Astrocyte (in vitro differentiated cells and primary cell): ENCODE data around the gene PLCD3. TPM values are rescaled to one million over a fixed set of nuclear protein-coding genes. Genes with fewer than 3 reads are reported as not detected.

ENCODE experiments used
- DNase-seq: peaks from one replicate; pipeline ENCODE4 v3.0.0-alpha.2; 2010; ENCODE audit warnings: low read depth
- FAIRE-seq: peaks from 2 replicates; lab custom pipeline; 2011; peaks lifted over from hg19 to GRCh38; lab: Jason Lieb, UNC
- H2AFZ ChIP-seq: 2 replicates; pipeline ENCODE4 v1.6.0; 2012; ENCODE audit warnings: low read depth, low read length, inconsistent platforms
- H3K27ac ChIP-seq: 2 replicates; pipeline ENCODE4 v1.5.1; 2011; ENCODE audit warnings: low read depth, low read length, inconsistent platforms
- H3K27me3 ChIP-seq: 2 replicates; pipeline ENCODE4 v1.6.0; 2011; ENCODE audit warnings: low read length, inconsistent platforms; ENCODE audit not compliant: insufficient read depth
- H3K36me3 ChIP-seq: 2 replicates; pipeline ENCODE4 v1.5.1; 2011; ENCODE audit warnings: low read length, inconsistent platforms; ENCODE audit not compliant: insufficient read depth
- H3K4me1 ChIP-seq: 2 replicates; pipeline ENCODE4 v1.5.1; 2011; ENCODE audit warnings: low read length, inconsistent platforms; ENCODE audit not compliant: insufficient read depth
- H3K4me2 ChIP-seq: 2 replicates; pipeline ENCODE4 v1.6.0; 2012; ENCODE audit warnings: low read length, inconsistent platforms
- H3K4me3 ChIP-seq: 2 replicates; pipeline ENCODE4 v1.5.1; 2011; ENCODE audit warnings: low read depth, mild to moderate bottlenecking, low read length, inconsistent platforms; ENCODE audit not compliant: insufficient read depth
- H3K79me2 ChIP-seq: 2 replicates; pipeline ENCODE4 v1.6.0; 2012; ENCODE audit warnings: mild to moderate bottlenecking, low read length, inconsistent platforms; ENCODE audit not compliant: insufficient read depth
- H3K9ac ChIP-seq: 2 replicates; pipeline ENCODE4 v1.6.0; 2012; ENCODE audit warnings: mild to moderate bottlenecking, low read length, inconsistent platforms
- H3K9me3 ChIP-seq: 2 replicates; pipeline ENCODE4 v1.5.1; 2012; ENCODE audit warnings: low read depth, mild to moderate bottlenecking, low read length, inconsistent platforms; ENCODE audit not compliant: insufficient read depth
- H4K20me1 ChIP-seq: 2 replicates; pipeline ENCODE4 v1.6.0; 2012; ENCODE audit warnings: low read length, inconsistent platforms; ENCODE audit not compliant: insufficient read depth
- H3K27ac Mint-ChIP-seq: one replicate; pipeline ENCODE4 v1.8.0; 2021; ENCODE audit warnings: mild to moderate bottlenecking, mixed read lengths; ENCODE audit not compliant: unreplicated experiment
- H3K27me3 Mint-ChIP-seq: one replicate; pipeline ENCODE4 v1.8.0; 2021; ENCODE audit warnings: low read depth, mixed read lengths; ENCODE audit not compliant: unreplicated experiment
- H3K36me3 Mint-ChIP-seq: one replicate; pipeline ENCODE4 v1.8.0; 2021; ENCODE audit warnings: low read depth, mixed read lengths; ENCODE audit not compliant: unreplicated experiment
- H3K4me1 Mint-ChIP-seq: one replicate; pipeline ENCODE4 v1.8.0; 2021; ENCODE audit warnings: low read depth, mixed read lengths; ENCODE audit not compliant: unreplicated experiment
- H3K4me3 Mint-ChIP-seq: one replicate; pipeline ENCODE4 v1.8.0; 2021; ENCODE audit warnings: mild to moderate bottlenecking, moderate library complexity, mixed read lengths; ENCODE audit not compliant: unreplicated experiment
- H3K9me3 Mint-ChIP-seq: one replicate; pipeline ENCODE4 v1.8.0; 2021; ENCODE audit warnings: mild to moderate bottlenecking, mixed read lengths; ENCODE audit not compliant: unreplicated experiment
- CTCF ChIP-seq: IDR thresholded peaks from 2 replicates; pipeline ENCODE4 v1.5.1; 2011; ENCODE audit warnings: low read depth, mild to moderate bottlenecking, inconsistent platforms, low read length, moderate library complexity; ENCODE audit not compliant: insufficient read depth
- EZH2 ChIP-seq: IDR thresholded peaks from 2 replicates; pipeline ENCODE4 v1.6.1; 2012; ENCODE audit warnings: mild to moderate bottlenecking, low read length, inconsistent platforms; ENCODE audit not compliant: insufficient read depth
- total RNA-seq: library from RNA; stranded (reverse); gene quantifications from 2 replicates; pipeline ENCODE4 v1.2.1, GENCODE V29; 2021

Gene PLCD3
- total RNA-seq, 1 donor from 2014 or later, result 92.0 TPM

- Histone ChIP-seq H2AFZ (no peak overlapping the region), H3K27ac (no peak overlapping the region)
- H3K4me1 Mint-ChIP-seq, result peaks cover 8% of the 10 kb centered on the region
Observed at GRCh38 chr17:45107293-45108010, 24.9 kb downstream of the PLCD3 start.

GRCh38 chr17:45106582-45106981, 25.7 kb downstream of the PLCD3 start:
- H3K9me3 Mint-ChIP-seq, result no peaks in the 10 kb centered on the region
- no peaks in the 10 kb centered on the region for H3K4me1 ChIP-seq
- H3K27me3 Mint-ChIP-seq, result no peaks in the 10 kb centered on the region
- H3K4me3 Mint-ChIP-seq, result no peak overlapping the region
- H3K27ac Mint-ChIP-seq, result no peak overlapping the region
- H3K36me3 ChIP-seq, result peaks cover 46% of the 10 kb centered on the region
- H3K27ac ChIP-seq, result no peak overlapping the region
- FAIRE-seq (no peak), DNase-seq (no peak)
- H3K36me3 Mint-ChIP-seq, result peaks cover 29% of the 10 kb centered on the region
- no peaks in the 10 kb centered on the region for H3K27me3 ChIP-seq
- peaks cover 45% of the 10 kb centered on the region for H4K20me1 ChIP-seq
- H3K4me2 ChIP-seq, result no peak overlapping the region
- no peaks in the 10 kb centered on the region for H3K9me3 ChIP-seq
- peaks cover 17% of the 10 kb centered on the region for H3K4me1 Mint-ChIP-seq
- no peaks in the 10 kb centered on the region for H3K79me2 ChIP-seq
- no peak overlapping the region for H2AFZ ChIP-seq
- no peak for TF ChIP-seq EZH2
- no peak for TF ChIP-seq CTCF
- no peak overlapping the region for H3K4me3 ChIP-seq
- no peak overlapping the region for H3K9ac ChIP-seq

More at GRCh38 chr17:45107293-45108010, 24.9 kb downstream of the PLCD3 start:
- Histone ChIP-seq H3K27me3 (no peaks in the 10 kb centered on the region), H4K20me1 (peaks cover 43% of the 10 kb centered on the region), H3K9me3 (no peaks in the 10 kb centered on the region), H3K4me1 (no peaks in the 10 kb centered on the region), H3K79me2 (no peaks in the 10 kb centered on the region), H3K4me2 (no peak overlapping the region), H3K36me3 (peaks cover 39% of the 10 kb centered on the region), H3K9ac (no peak overlapping the region), H3K4me3 (no peak overlapping the region)
- Mint-ChIP-seq H3K9me3 (no peaks in the 10 kb centered on the region), H3K36me3 (peaks cover 23% of the 10 kb centered on the region), H3K27me3 (no peaks in the 10 kb centered on the region), H3K27ac (peak overlapping the region; percentile 53), H3K4me3 (peak overlapping the region; percentile 3)
- TF ChIP-seq EZH2 (no peak), CTCF (no peak)
- DNase-seq (no peak), FAIRE-seq (no peak)

- Mint-ChIP-seq H3K27ac (no peak overlapping the region), H3K4me3 (no peak overlapping the region), H3K4me1 (peaks cover 18% of the 10 kb centered on the region), H3K27me3 (no peaks in the 10 kb centered on the region), H3K36me3 (peaks cover 27% of the 10 kb centered on the region), H3K9me3 (no peaks in the 10 kb centered on the region)
- Histone ChIP-seq H3K36me3 (peaks cover 48% of the 10 kb centered on the region), H3K27ac (no peak overlapping the region), H2AFZ (no peak overlapping the region), H3K79me2 (no peaks in the 10 kb centered on the region), H3K4me3 (no peak overlapping the region), H3K4me2 (no peak overlapping the region), H3K4me1 (no peaks in the 10 kb centered on the region), H4K20me1 (peaks cover 45% of the 10 kb centered on the region), H3K27me3 (no peaks in the 10 kb centered on the region), H3K9me3 (no peaks in the 10 kb centered on the region), H3K9ac (no peak overlapping the region)
- DNase-seq, result no peak
- no peak for FAIRE-seq
- no peak for TF ChIP-seq EZH2
- TF ChIP-seq CTCF, result no peak
Observed at GRCh38 chr17:45106096-45106495, 26.2 kb downstream of the PLCD3 start.
